AG04450 (cell line): ENCODE measurements around the gene AKIRIN1. TPM values are rescaled to one million over a fixed set of nuclear protein-coding genes. Genes with fewer than 3 reads are reported as not detected.
A peak's percentile ranks its signal among the peaks of the same experiment; 100 is the strongest.

Experiments
- CTCF ChIA-PET: fragments of 300-600, 350-600 bp; formaldehyde crosslinking; extraction: SDS; loops from one replicate; lab custom pipeline; 2022; ENCODE audit warnings: antibody characterized with exemption, inconsistent platforms; lab: Charles Lee
- POLR2A ChIA-PET: fragments of 350-600 bp; formaldehyde crosslinking; extraction: SDS; loops from one replicate; lab custom pipeline; 2021; ENCODE audit warnings: antibody characterized with exemption, inconsistent platforms; lab: Yijun Ruan, JAX
- DNase-seq: peaks from one replicate; pipeline ENCODE4 v3.0.0-alpha.2; 2011; ENCODE audit warnings: low read depth, low spot score
- H3K27ac ChIP-seq: one replicate; pipeline ENCODE4 v1.5.1; 2012; ENCODE audit warnings: low read depth, low read length, control low read depth
- H3K27me3 ChIP-seq: one replicate; pipeline ENCODE4 v1.6.0; 2012; ENCODE audit warnings: low read length; ENCODE audit not compliant: control insufficient read depth, insufficient read depth
- H3K4me3 ChIP-seq: 2 replicates; pipeline ENCODE4 v1.5.1; 2011; ENCODE audit warnings: mild to moderate bottlenecking, low read depth, low read length, control low read depth
- H3K9me3 ChIP-seq: 2 replicates; pipeline ENCODE4 v1.5.1; 2012; ENCODE audit warnings: low read length; ENCODE audit not compliant: control insufficient read depth, insufficient read depth
- CTCF ChIP-seq: IDR thresholded peaks from 2 replicates; pipeline ENCODE4 v1.5.1; 2011; ENCODE audit warnings: low read depth, low read length, control low read depth, inconsistent platforms
- polyA plus RNA-seq: library from polyadenylated mRNA; depleted of rRNA; stranded (reverse); fragments of >200 nt; gene quantifications from 2 replicates; pipeline ENCODE4 v1.2.3, GENCODE V29; 2011

AKIRIN1 gene
- polyA plus RNA-seq, 1 experiment, result 74.3 TPM

- Histone ChIP-seq H3K9me3 (no peaks in the 10 kb centered on the region), H3K27me3 (no peaks in the 10 kb centered on the region), H3K4me3 (peak overlapping the region; percentile 98), H3K27ac (peak overlapping the region; percentile 99)
- no peak for TF ChIP-seq CTCF
- no peak for DNase-seq
- POLR2A ChIA-PET, result interaction anchor here (0.6 to 1.9 kb wide), 10 partner anchors 9 to 712 kb away, joined by 3 to 12 read pairs (median 4); partner anchors contain the start of gene MYCBP
- CTCF ChIA-PET, result interaction anchor here (0.7 to 2.3 kb wide), 3 partner anchors 20 to 66 kb away, joined by 3 to 17 read pairs (median 6); no protein-coding TSS in a partner anchor
Observed at GRCh38 chr1:39026866-39027507, 35.9 kb downstream of the AKIRIN1 start.

DNA sequence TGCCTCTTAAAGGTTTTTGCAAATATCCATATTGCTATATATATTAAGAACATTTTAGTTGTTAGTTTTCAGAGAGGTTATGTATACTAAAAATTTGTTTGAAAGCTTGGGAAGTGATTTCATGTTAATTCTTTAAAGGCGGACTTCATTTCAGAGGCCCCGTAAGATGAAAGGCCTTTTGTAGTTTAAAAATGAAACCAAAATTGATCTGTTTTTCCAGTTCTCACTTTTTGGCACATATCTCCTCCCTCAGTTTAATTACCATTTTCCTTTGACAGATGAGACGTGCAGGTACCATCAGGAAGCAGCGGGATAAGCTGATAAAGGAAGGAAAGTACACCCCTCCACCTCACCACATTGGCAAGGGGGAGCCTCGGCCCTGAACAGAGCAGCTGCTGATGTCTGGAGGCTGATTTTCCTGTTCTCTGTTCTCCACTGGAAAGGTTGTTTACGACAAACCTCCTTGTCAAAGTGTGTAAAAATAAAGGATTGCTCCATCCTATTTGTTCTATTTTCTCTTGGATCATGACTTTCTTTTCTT lies 43.1 kb downstream of the AKIRIN1 start:
- Histone ChIP-seq H3K27ac (no peak overlapping the region), H3K9me3 (no peaks in the 10 kb centered on the region), H3K4me3 (no peak overlapping the region), H3K27me3 (no peaks in the 10 kb centered on the region)
- DNase-seq, result no peak
- ChIA-PET POLR2A (no interaction called here), CTCF (interaction anchor here (1.6 kb wide), 1 partner anchor 58 kb away, joined by 6 read pairs; no protein-coding TSS in a partner anchor)
- no peak for TF ChIP-seq CTCF

DNA sequence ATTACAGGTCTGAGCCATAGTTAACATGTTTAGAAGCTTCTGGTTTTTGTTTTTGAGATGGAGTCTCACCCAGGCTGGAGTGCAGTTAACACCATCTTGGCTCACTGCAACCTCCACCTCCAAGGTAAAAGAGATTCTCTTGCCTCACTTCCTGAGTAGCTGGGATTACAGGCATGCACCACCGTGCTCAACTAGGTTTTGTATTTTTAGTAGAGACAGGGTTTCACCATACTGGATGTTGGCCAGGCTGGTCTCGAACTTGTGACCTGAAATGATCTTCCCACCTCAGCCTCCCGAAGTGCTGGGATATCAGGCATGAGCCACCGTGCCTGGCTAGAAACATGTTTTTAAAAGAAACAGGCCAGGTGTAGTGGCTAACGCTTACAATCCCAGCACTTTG lies 45.6 kb downstream of the AKIRIN1 start:
- H3K9me3 ChIP-seq, result no peaks in the 10 kb centered on the region
- POLR2A ChIA-PET, result interaction anchor here (1.1 kb wide), 1 partner anchor 10 kb away, joined by 5 read pairs; no protein-coding TSS in a partner anchor
- CTCF ChIA-PET, result no interaction called here
- DNase-seq, result no peak
- H3K27me3 ChIP-seq, result no peaks in the 10 kb centered on the region
- no peak overlapping the region for H3K27ac ChIP-seq
- no peak overlapping the region for H3K4me3 ChIP-seq
- no peak for TF ChIP-seq CTCF

GRCh38 chr1:39043513-39043912 lies 52.4 kb downstream of the AKIRIN1 start:
- Histone ChIP-seq H3K27me3 (no peaks in the 10 kb centered on the region), H3K9me3 (no peaks in the 10 kb centered on the region), H3K27ac (no peak overlapping the region), H3K4me3 (no peak overlapping the region)
- TF ChIP-seq CTCF, result no peak
- CTCF ChIA-PET, result interaction anchor here (0.6 kb wide), 1 partner anchor 7 kb away, joined by 4 read pairs; no protein-coding TSS in a partner anchor
- POLR2A ChIA-PET, result interaction anchor here (0.6 to 0.7 kb wide), 3 partner anchors 14 to 126 kb away, joined by 3 to 5 read pairs (median 4); no protein-coding TSS in a partner anchor
- DNase-seq, result no peak

DNA sequence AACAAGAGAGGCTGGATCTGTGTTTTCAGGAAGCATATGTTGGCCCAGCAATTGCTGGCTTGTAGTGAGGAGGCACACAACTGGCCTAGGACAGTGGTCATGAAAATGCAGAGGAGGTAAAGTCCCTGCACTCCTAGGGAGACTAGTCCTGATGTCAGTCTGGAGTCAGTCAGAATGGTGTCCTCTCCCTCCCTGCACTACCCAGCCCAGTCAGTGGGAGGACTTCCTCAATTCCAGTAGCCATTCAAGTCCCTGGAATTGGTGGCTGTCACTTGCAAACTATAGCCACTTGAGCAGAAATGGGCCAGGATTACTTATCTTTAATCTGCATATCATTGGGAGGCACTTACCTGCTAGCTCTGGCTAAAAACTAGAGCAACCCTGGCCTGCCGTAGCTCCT lies 53.7 kb downstream of the AKIRIN1 start:
- POLR2A ChIA-PET, result no interaction called here
- DNase-seq, result no peak
- TF ChIP-seq CTCF, result no peak
- Histone ChIP-seq H3K27me3 (no peaks in the 10 kb centered on the region), H3K27ac (no peak overlapping the region), H3K4me3 (no peak overlapping the region), H3K9me3 (no peaks in the 10 kb centered on the region)
- CTCF ChIA-PET, result no interaction called here
